Stomach (tissue), 9 donors: ENCODE measurements around the gene SMIM29. TPM values are rescaled to one million over a fixed set of nuclear protein-coding genes. Genes with fewer than 3 reads are reported as not detected.
A peak's percentile ranks its signal among the peaks of the same experiment; 100 is the strongest.

Source experiments
- DNase-seq, 2 donors: peaks; one replicate each; pipeline versions ENCODE4 v3.0.0 to v3.0.0-alpha.2; 2013 to 2019
- H3K27ac ChIP-seq, 5 donors: fragments of 200-600 bp in 4 of 5; sonication (generic) in 4 of 5; one replicate each; pipeline ENCODE4 v1.5.1; 2013 to 2019; ENCODE audit warnings: mild to moderate bottlenecking in 1 of 5, moderate library complexity in 1 of 5
- H3K27me3 ChIP-seq, 3 donors: fragments of 200-600 bp; sonication (generic); one replicate each; pipeline ENCODE4 v1.5.1; 2017 to 2019; ENCODE audit warnings: mixed run types in 1 of 3
- H3K36me3 ChIP-seq, 4 donors: fragments of 200-600 bp; sonication (generic); 1 replicate in 3 of 4; 2 replicates in 1 of 4; pipeline ENCODE4 v1.5.1; 2016 to 2019
- H3K4me1 ChIP-seq, 4 donors: fragments of 200-600 bp; sonication (generic); one replicate each; pipeline ENCODE4 v1.5.1; 2016 to 2019
- H3K4me3 ChIP-seq, 4 donors: fragments of 200-600 bp; sonication (generic) in 3 of 4; one replicate each; pipeline ENCODE4 v1.5.1; 2016 to 2019; ENCODE audit warnings: mild to moderate bottlenecking in 1 of 4
- H3K9me3 ChIP-seq, 4 donors: fragments of 200-600 bp; sonication (generic); one replicate each; pipeline ENCODE4 v1.5.1; 2016 to 2019
- EP300 ChIP-seq: sonication (generic); formaldehyde crosslinking; IDR thresholded peaks from one replicate; pipeline ENCODE4 v1.6.1; 2017; ENCODE audit warnings: antibody characterized with exemption
- POLR2A ChIP-seq, 4 donors: fragments of 450-650 bp; IDR thresholded peaks; one replicate each; pipeline ENCODE4 v1.6.1; 2016; ENCODE audit warnings: antibody characterized with exemption in 4 of 4, control low read depth in 2 of 4, mild to moderate bottlenecking in 1 of 4, moderate library complexity in 1 of 4
- POLR2AphosphoS5 ChIP-seq, 3 donors: sonication (generic); formaldehyde crosslinking; IDR thresholded peaks; one replicate each; pipeline ENCODE4 v1.6.1; 2016; ENCODE audit warnings: antibody characterized with exemption in 3 of 3
- WGBS, 5 donors: extraction: QIAGEN DNeasy Blood & Tissue Kit in 3 of 5; methylation state at CpG; one replicate each; pipeline versions ENCODE4 v1.1.5 to v1.1.7; 2013 to 2018; 5-methylcytosine and 5-hydroxymethylcytosine counted together
- intact Hi-C: fragments of 100-400 bp; cut with DNase I; formaldehyde crosslinking; loops from one replicate; pipeline ENCODE4 v1.15.1; 2023; ENCODE audit warnings: low total_unique reads
- polyA plus RNA-seq, 3 donors: library from polyadenylated mRNA; stranded (reverse); fragments of 200-250 nt; gene quantifications; one replicate each; pipeline ENCODE4 v1.2.3, GENCODE V29; 2013
- total RNA-seq, 5 donors: library from RNA; depleted of rRNA; stranded (reverse); fragments of >200 nt; gene quantifications; one replicate each; pipeline versions ENCODE4 v1.1.0 to v1.2.3, GENCODE V29; 2014 to 2016
- TF ChIP-seq, protein P1 (sequence below), 7 experiments: fragments of 450-650 bp in 4 of 7; fragments of 200-600 bp in 3 of 7; sonication (generic) in 3 of 7; IDR thresholded peaks; one replicate each; pipeline ENCODE4 v1.5.1; 2016 to 2019; ENCODE audit warnings: antibody characterized with exemption in 7 of 7, control low read depth in 2 of 7, mild to moderate bottlenecking in 1 of 7
- donor health status: healthy with polysubstance abuse.
- donor health status: Bipolar disorder and iron deficiency.
- donor health status: healthy.

Gene SMIM29
- total and polyA plus RNA-seq, 8 donors = 2.8 to 49.1 (median 26.7) TPM

DNA sequence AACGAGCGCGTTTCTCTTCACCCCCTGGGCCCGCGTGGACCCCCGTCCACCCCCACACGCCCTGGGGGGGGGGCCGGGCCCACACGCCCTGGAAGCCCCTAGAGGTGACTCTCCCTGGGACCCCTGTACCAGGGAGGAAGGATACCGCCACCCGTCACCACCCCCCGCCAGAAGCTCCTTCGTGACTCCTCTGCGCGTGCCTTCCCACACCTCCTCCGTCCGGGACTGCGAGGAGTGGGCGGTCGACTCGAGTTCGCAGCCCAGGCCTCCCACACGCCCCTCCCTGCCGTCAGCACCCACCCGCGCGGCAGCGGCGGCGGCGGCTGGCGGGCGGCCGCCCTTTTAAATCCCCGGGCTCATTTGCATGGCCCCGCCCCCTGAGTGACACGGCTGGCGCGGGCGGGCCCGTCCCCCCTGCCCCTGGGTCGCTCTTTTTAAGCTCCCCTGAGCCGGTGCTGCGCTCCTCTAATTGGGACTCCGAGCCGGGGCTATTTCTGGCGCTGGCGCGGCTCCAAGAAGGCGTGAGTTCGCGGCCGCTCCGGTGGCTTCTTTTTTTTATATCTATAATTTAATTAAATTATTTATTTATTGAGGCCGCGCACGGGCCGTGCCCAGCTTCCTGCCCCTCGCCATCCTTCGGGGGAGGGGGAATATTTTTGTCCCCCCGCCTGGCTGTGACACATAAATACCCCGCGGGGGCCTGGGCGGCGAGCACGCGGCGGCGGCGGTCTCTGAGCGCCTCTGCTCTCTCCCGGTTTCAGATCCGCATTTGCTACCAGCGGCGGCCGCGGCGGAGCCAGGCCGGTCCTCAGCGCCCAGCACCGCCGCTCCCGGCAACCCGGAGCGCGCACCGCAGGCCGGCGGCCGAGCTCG, 12.1 kb downstream of the SMIM29 start, which contains the start of gene HMGA1:
Gene HMGA1, plus strand, starts transcription at position 431 of the 873 bp plus-strand sequence. CDS start 3,908 bp downstream, outside the sequence.
- intact Hi-C loops = no loop called here
- Histone ChIP-seq H3K9me3 (no peaks in the 10 kb centered on the region), H3K4me3 (peak within 1 kb of the TSS; percentile 72 to 85 (median 75)), H3K4me1 (peaks cover 23 to 40% (median 30%) of the 10 kb centered on the region in 4 donors), H3K36me3 (peaks cover 0 to 18% (median 14%) of the 10 kb centered on the region in 4 donors), H3K27me3 (no peaks in the 10 kb centered on the region), H3K27ac (peak within 1 kb of the TSS; percentile 89 to 94 (median 93))
- DNase-seq = peak; percentile 92 to 96
- WGBS, 5 donors = 0 to 2% (median 1%) methylated on average over 43 to 91 of the region's 91 CpGs
- TF ChIP-seq POLR2AphosphoS5 (IDR thresholded peaks at IDR 0.05) = peak; percentile 21 to 98 (median 94)
- TF ChIP-seq, protein P1, sequence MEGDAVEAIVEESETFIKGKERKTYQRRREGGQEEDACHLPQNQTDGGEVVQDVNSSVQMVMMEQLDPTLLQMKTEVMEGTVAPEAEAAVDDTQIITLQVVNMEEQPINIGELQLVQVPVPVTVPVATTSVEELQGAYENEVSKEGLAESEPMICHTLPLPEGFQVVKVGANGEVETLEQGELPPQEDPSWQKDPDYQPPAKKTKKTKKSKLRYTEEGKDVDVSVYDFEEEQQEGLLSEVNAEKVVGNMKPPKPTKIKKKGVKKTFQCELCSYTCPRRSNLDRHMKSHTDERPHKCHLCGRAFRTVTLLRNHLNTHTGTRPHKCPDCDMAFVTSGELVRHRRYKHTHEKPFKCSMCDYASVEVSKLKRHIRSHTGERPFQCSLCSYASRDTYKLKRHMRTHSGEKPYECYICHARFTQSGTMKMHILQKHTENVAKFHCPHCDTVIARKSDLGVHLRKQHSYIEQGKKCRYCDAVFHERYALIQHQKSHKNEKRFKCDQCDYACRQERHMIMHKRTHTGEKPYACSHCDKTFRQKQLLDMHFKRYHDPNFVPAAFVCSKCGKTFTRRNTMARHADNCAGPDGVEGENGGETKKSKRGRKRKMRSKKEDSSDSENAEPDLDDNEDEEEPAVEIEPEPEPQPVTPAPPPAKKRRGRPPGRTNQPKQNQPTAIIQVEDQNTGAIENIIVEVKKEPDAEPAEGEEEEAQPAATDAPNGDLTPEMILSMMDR (IDR thresholded peaks at IDR 0.05) = no peak
- peak in 2 of 4 donors; percentile 56 to 90 for TF ChIP-seq POLR2A (IDR thresholded peaks at IDR 0.05)
- TF ChIP-seq EP300 = no peak

- DNase-seq = peak in 1 of 2 donors; percentile 82
Measured at GRCh38 chr6:34236131-34236442, 12.7 kb downstream of the SMIM29 start.

DNA sequence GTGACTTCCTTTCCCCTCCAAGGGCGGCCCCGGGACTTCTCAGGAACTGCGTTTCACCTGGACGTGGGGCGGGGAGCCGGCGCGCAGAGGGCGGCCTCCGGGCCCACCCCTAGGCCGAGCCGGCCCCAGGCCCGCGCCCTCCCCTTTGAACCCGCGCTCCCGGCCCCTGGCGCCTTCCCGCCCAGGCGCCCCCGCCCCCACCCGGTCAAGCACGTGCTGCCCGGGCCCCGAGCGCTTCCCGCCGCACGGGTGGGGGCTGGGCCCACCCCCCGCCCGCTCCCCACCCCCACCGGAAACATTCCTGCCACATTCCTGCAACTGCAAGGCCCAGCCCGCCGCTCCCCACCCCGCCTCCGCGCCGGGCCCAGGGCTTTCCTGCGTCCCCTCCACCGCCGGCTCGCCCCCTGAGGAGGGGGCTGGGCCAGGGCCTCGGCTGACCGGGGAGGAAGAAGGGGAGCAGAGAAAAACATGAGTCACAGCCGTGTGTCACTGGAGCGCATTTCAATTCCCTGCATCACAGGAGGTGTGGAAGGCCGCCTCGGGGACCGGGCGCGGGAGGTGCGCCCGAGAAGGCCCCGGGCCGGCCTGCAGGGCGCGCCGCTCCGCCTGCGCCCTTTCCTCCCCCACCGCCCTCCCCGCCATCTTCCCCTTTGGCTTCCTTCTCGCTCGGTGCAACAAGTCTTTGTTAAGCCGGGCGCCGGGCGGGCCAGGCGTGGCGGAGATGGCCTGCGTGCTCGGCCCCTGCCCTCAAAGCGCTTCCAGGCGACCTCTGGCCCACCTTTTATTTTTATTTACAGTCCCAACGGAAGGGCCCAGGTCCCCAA, 13.3 kb downstream of the SMIM29 start:
- Histone ChIP-seq H3K4me1 (peaks cover 23 to 39% (median 30%) of the 10 kb centered on the region in 4 donors), H3K9me3 (no peaks in the 10 kb centered on the region), H3K36me3 (peaks cover 0 to 7% (median 2%) of the 10 kb centered on the region in 4 donors), H3K4me3 (peak overlapping the region; percentile 67 to 85 (median 74)), H3K27ac (peak overlapping the region; percentile 89 to 94 (median 93)), H3K27me3 (no peaks in the 10 kb centered on the region)
- TF ChIP-seq EP300 = no peak
- peak in 1 of 3 donors; percentile 7 for TF ChIP-seq POLR2AphosphoS5 (IDR thresholded peaks at IDR 0.05)
- TF ChIP-seq, protein P1 (IDR thresholded peaks at IDR 0.05) = no peak
- peak; percentile 65 to 90 for DNase-seq
- intact Hi-C loops = no loop called here
- 7 to 18% (median 9%) methylated on average over 42 to 75 of the region's 75 CpGs for WGBS, 5 donors

More at GRCh38 chr6:34236131-34236442, 12.7 kb downstream of the SMIM29 start:
- 14 to 22% (median 19%) methylated on average over 13 of the region's 13 CpGs for WGBS, 5 donors
- Histone ChIP-seq H3K27me3 (no peaks in the 10 kb centered on the region), H3K4me1 (peaks cover 23 to 40% (median 30%) of the 10 kb centered on the region in 4 donors), H3K36me3 (peaks cover 0 to 13% (median 8%) of the 10 kb centered on the region in 4 donors), H3K9me3 (no peaks in the 10 kb centered on the region), H3K27ac (peak overlapping the region; percentile 89 to 94 (median 93)), H3K4me3 (peak overlapping the region; percentile 67 to 85 (median 74))
- TF ChIP-seq, protein P1 (IDR thresholded peaks at IDR 0.05) = no peak
- TF ChIP-seq EP300 = no peak
- no peak for TF ChIP-seq POLR2AphosphoS5 (IDR thresholded peaks at IDR 0.05)
- no peak for TF ChIP-seq POLR2A (IDR thresholded peaks at IDR 0.05)
- intact Hi-C loops = no loop called here

DNA sequence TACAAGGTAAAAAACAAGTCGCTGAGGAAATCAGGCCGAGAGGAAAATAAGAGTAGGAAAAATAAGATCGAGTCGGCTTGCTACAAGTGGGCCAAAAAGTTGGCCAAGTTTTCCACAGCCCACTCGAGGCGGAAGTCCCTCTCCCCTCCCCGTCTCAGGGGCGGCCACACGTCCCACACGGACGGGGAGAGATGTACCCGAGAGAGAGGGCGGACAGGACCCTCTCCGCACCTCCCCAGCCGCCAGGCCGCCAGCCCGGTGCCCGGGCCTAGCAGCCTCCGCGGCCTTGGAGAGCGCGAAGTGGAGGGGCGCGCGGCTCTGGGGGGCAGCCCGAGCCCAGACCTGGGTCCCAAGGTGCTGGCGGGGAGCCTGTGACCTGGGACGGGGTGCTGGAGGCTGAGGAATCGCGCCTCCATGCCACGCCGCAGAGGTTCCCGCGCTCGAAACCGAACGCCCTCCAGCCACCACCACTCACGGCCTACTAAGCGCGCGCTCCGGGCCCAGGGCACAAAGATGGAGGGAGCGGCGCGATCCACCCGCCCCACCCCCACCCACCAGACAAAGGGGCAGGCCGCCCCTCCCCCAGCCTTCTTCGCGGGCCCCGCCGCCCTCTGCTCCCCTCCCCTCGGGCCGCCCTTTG, 14.0 kb downstream of the SMIM29 start:
- intact Hi-C loops = no loop called here
- no peak for TF ChIP-seq EP300
- no peak for TF ChIP-seq POLR2AphosphoS5 (IDR thresholded peaks at IDR 0.05)
- H3K27ac ChIP-seq = peak overlapping the region; percentile 89 to 94 (median 93)
- no peaks in the 10 kb centered on the region for H3K27me3 ChIP-seq
- peak overlapping the region in 1 of 4 donors; percentile 72 for H3K4me3 ChIP-seq
- no peaks in the 10 kb centered on the region for H3K9me3 ChIP-seq
- no peak for DNase-seq
- H3K4me1 ChIP-seq = peaks cover 23 to 32% (median 30%) of the 10 kb centered on the region in 4 donors
- H3K36me3 ChIP-seq = no peaks in the 10 kb centered on the region
- 75 to 89% (median 83%) methylated on average over 34 to 53 of the region's 53 CpGs for WGBS, 5 donors
